ENCODE data around the gene CEPT1. TPM values are rescaled to one million over a fixed set of nuclear protein-coding genes. Genes with fewer than 3 reads are reported as not detected.

CEPT1 gene
- total RNA-seq, 1 donor from 2014 or later, result 87.0 TPM

DNA sequence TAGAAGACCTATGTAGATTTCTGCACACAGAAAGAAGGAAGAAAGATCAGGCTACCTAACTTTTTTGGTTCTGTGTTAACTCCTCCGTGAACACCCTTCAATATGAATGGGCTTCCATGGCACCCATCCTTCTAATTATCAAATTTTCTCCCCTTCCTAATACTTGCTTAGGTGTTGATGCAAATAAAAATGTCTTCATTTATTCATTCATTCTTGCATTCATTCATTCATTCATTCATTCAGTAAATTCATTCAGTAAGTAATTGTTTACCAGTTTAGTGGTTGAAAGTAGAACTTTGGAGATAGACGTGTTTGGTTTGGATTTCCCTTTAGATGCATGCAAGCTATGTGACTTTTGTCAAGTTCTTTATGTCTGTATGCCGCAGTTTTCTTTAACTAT lies 92.1 kb downstream of the CEPT1 start:
- H3K27ac Mint-ChIP-seq, result peak overlapping the region; percentile 9
- H3K27me3 Mint-ChIP-seq, result no peaks in the 10 kb centered on the region
- DNase-seq, result no peak
- no peaks in the 10 kb centered on the region for H3K9me3 Mint-ChIP-seq
- peaks cover 32% of the 10 kb centered on the region for H3K36me3 Mint-ChIP-seq (ENCODE audit: low read depth)
- no peak for ATAC-seq (ENCODE audit: low read depth)
- intact Hi-C loops (cut with micrococcal nuclease), result no loop called here
- POLR2A ChIA-PET, result interaction anchor here (1.0 to 1.2 kb wide), 2 partner anchors 28 to 93 kb away, joined by 3 read pairs; partner anchors contain the start of genes CEPT1 and DRAM2
- CTCF ChIA-PET, result interaction anchor here (1.0 kb wide), 1 partner anchor 167 kb away, joined by 3 read pairs; no protein-coding TSS in a partner anchor
- peak overlapping the region; percentile 5 for H3K4me3 Mint-ChIP-seq
- H3K4me1 Mint-ChIP-seq, result peaks cover 81% of the 10 kb centered on the region
- TF ChIP-seq CTCF (IDR thresholded peaks at IDR 0.05), result no peak

DNA sequence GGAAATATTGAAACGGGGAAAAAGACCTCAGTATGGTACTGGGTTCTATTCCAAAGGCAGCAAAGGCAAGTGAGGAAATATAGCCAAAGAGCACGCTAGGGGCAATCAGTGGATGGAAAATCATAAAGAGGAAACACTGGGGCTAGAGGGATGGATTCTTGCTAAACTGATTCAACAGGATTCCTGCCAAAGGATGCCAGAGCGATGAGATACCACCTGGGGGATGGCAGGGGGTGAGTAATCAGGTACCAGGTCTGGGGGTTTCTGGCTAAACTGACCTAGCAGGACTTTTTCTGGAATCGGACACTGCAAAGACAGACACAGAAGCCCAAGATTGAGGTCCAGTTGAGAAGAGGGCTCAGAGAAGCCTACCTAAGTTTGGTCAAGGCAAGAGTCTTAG lies 94.2 kb downstream of the CEPT1 start:
- Mint-ChIP-seq H3K36me3 (ENCODE audit: low read depth) (peaks cover 53% of the 10 kb centered on the region), H3K27ac (no peak overlapping the region), H3K4me3 (no peak overlapping the region), H3K27me3 (no peaks in the 10 kb centered on the region), H3K4me1 (peaks cover 60% of the 10 kb centered on the region), H3K9me3 (no peaks in the 10 kb centered on the region)
- ATAC-seq (ENCODE audit: low read depth) (no peak), DNase-seq (no peak)
- CTCF ChIA-PET, result no interaction called here
- POLR2A ChIA-PET, result no interaction called here
- no peak for TF ChIP-seq CTCF (IDR thresholded peaks at IDR 0.05)
- intact Hi-C loops (cut with micrococcal nuclease), result no loop called here

Other genes with a start within 250 kb of the CEPT1 start
- 16.7 and 17.0 TPM in 2 replicates for gene LRIF1, start 176.3 kb upstream of the CEPT1 start, total RNA-seq
- 61.8 and 77.6 TPM in 2 replicates for gene DRAM2, start 130 bp upstream of the CEPT1 start, total RNA-seq
- gene DENND2D, start 60.4 kb downstream of the CEPT1 start, total RNA-seq, result 48.9 and 58.6 TPM in 2 replicates
- 19.6 and 23.6 TPM in 2 replicates for gene CHI3L2, start 87.5 kb downstream of the CEPT1 start, total RNA-seq
- gene CHIA, start 150.6 kb downstream of the CEPT1 start, total RNA-seq, result not detected in 2 replicates

Data from activated B cell treated with CpG ODN at 0.5 μM for 24 hours (primary cell).